ENCODE measurements around the gene ZNF787.

- no peak for TF ChIP-seq POLR2A (IDR thresholded peaks at IDR 0.05)
- TF ChIP-seq CTCF (IDR thresholded peaks at IDR 0.05 in 8 of 11, conservative IDR thresholded peaks at IDR 0.05 in 3 of 11): no peak
Measured at GRCh38 chr19:56114778-56115110, 6.4 kb downstream of the ZNF787 start.

Measured in spleen (tissue), 7 donors.